Astrocyte (in vitro differentiated cells and primary cell): Measurements from ENCODE around the gene GRK3.

ENCODE experiments used
- CTCF ChIP-seq: IDR thresholded peaks from 2 replicates; pipeline ENCODE4 v1.5.1; 2011; ENCODE audit warnings: low read depth, mild to moderate bottlenecking, inconsistent platforms, low read length, moderate library complexity; ENCODE audit not compliant: insufficient read depth
- EZH2 ChIP-seq: IDR thresholded peaks from 2 replicates; pipeline ENCODE4 v1.6.1; 2012; ENCODE audit warnings: mild to moderate bottlenecking, low read length, inconsistent platforms; ENCODE audit not compliant: insufficient read depth

GRCh38 chr22:25752615-25753214 is 188.2 kb downstream of the GRK3 start:
- no peak for TF ChIP-seq CTCF
- no peak for TF ChIP-seq EZH2
